ENCODE data around the gene ADGRE2. TPM values are rescaled to one million over a fixed set of nuclear protein-coding genes. Genes with fewer than 3 reads are reported as not detected.
"Not testable (repeated sequence)": the region's sequence is repeated elsewhere in the genome, so short reads cannot be mapped to it uniquely, and the experiment has no call there.

Gene ADGRE2
- total RNA-seq, 1 donor from 2014 or later, result not detected

DNA sequence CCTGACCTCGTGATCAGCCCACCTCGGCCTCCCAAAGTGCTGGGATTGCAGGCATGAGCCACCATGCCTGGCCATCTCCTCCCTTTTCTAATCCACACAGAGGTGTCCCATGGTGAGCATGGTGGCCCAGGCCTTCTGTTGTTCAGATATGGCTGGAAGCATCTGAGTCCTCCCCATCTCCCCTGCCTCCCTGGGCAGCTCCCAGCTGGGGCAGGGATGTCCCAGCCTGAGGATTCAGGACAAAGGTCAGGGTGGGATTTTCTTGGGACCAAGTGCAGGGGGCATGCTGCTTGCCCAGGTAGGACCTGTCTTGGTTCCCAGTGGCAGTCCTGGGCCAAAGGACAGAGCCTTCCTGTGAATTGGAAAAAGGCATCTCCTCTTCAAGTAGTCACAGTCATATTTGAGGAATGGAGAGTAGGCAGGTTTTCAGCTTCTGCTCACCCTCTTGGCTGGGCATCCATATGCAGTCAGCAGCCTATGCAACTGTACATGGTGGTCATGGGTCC is 10.8 kb downstream of the ADGRE2 start:
- no peak overlapping the region for H3K27ac Mint-ChIP-seq (ENCODE audit: unreplicated experiment)
- no peaks in the 10 kb centered on the region for H3K4me1 Mint-ChIP-seq
- H3K27me3 Mint-ChIP-seq (ENCODE audit: low read depth), result peaks cover 8% of the 10 kb centered on the region
- DNase-seq (ENCODE audit: low read depth, low spot score), result no peak
- H3K9me3 Mint-ChIP-seq, result no peaks in the 10 kb centered on the region
- no peaks in the 10 kb centered on the region for H3K36me3 Mint-ChIP-seq (ENCODE audit: low read depth)
- no peak overlapping the region for H3K4me3 Mint-ChIP-seq
- TF ChIP-seq, protein P1, sequence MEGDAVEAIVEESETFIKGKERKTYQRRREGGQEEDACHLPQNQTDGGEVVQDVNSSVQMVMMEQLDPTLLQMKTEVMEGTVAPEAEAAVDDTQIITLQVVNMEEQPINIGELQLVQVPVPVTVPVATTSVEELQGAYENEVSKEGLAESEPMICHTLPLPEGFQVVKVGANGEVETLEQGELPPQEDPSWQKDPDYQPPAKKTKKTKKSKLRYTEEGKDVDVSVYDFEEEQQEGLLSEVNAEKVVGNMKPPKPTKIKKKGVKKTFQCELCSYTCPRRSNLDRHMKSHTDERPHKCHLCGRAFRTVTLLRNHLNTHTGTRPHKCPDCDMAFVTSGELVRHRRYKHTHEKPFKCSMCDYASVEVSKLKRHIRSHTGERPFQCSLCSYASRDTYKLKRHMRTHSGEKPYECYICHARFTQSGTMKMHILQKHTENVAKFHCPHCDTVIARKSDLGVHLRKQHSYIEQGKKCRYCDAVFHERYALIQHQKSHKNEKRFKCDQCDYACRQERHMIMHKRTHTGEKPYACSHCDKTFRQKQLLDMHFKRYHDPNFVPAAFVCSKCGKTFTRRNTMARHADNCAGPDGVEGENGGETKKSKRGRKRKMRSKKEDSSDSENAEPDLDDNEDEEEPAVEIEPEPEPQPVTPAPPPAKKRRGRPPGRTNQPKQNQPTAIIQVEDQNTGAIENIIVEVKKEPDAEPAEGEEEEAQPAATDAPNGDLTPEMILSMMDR (conservative IDR thresholded peaks at IDR 0.05), result no peak

- not testable (repeated sequence) for DNase-seq (ENCODE audit: low read depth, low spot score); H3K4me3 Mint-ChIP-seq; H3K9me3 Mint-ChIP-seq
These were observed 12.5 kb downstream of the ADGRE2 start for GRCh38 chr19:14765841-14766240.

DNA sequence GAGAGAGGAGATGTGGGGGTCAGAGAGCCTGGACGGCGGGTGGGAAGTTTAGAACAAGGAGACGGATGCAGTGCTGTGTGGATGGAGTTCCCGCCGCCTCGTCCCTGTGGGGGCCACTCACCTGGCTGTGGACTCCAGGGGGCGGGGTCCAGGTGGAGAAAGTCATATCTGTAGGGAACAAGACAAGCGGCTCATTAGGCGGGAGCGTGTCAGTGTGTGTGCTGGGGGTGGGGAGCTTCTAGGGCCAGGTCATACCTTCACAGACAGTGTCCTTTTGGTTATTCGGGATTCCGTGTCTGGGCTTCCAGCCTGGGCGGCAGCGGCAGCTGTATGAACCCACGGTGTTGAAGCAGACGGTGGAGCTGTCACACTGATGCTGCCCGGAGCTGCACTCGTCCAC is 13.0 kb downstream of the ADGRE2 start:
- H3K27ac Mint-ChIP-seq (ENCODE audit: unreplicated experiment); H3K4me3 Mint-ChIP-seq; H3K4me1 Mint-ChIP-seq; H3K9me3 Mint-ChIP-seq; DNase-seq (ENCODE audit: low read depth, low spot score); H3K36me3 Mint-ChIP-seq (ENCODE audit: low read depth): not testable (repeated sequence)
- H3K27me3 Mint-ChIP-seq (ENCODE audit: low read depth), result peaks cover 16% of the 10 kb centered on the region

More at GRCh38 chr19:14765841-14766240, 12.5 kb downstream of the ADGRE2 start:
- not testable (repeated sequence) for H3K4me1 Mint-ChIP-seq; H3K27ac Mint-ChIP-seq (ENCODE audit: unreplicated experiment); H3K36me3 Mint-ChIP-seq (ENCODE audit: low read depth)
- peaks cover 11% of the 10 kb centered on the region for H3K27me3 Mint-ChIP-seq (ENCODE audit: low read depth)

DNA sequence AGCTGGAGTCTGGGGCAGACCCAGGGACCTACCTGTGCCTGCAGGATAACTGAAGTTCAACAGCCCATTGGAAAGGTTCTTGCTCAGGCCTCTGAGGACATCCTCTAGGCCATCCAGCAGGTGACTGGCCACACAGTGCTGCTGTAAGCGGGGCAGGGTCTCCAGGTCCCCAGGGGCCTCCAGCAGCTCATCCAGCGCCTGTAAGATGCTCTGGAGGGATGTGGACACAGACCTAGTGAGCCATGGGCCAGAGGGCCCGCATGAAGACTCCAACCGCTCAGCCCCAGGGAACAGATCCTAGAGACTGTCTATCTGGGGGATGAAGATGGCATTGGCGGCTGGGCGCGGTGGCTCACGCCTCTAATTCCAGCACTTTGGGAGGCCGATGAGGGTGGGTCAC is 14.0 kb downstream of the ADGRE2 start:
- TF ChIP-seq, protein P1 (conservative IDR thresholded peaks at IDR 0.05), result no peak
- Mint-ChIP-seq H3K4me1 (no peaks in the 10 kb centered on the region), H3K4me3 (no peak overlapping the region), H3K27me3 (ENCODE audit: low read depth) (peaks cover 24% of the 10 kb centered on the region), H3K36me3 (ENCODE audit: low read depth) (no peaks in the 10 kb centered on the region), H3K9me3 (no peaks in the 10 kb centered on the region), H3K27ac (ENCODE audit: unreplicated experiment) (no peak overlapping the region)
- DNase-seq (ENCODE audit: low read depth, low spot score), result no peak

DNA sequence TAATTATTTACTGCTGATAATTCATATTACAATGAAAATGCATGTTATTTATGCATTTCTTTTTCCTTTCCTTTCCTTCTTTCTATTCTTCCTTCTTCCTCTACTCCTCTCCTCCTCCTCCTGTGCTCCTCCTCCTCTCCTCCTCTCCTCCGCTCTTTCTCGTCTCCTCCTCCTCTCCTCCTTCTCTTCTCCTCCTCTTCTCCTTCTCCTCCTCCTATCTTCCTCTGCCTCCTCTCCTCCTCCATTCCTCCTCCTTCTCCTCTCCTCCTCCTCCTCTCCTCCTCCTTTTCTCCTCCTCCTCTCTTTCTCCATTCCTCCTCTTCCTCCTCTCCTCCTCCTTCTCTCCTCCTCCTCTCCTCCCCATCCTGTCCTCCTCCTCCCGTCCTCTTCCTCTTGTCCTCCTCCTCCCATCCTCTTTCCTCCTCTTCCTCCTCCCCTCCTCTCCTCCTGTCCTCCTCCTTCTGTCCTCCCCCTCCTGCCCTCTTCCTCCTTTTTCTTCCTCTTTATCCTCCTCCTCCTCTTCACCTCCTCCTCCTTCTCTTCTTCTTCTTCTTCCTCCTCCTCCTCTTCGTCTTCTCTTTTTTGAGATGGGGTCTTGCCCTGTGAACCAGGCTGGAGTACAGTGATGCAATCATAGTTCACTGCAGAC is 14.7 kb downstream of the ADGRE2 start:
- Mint-ChIP-seq H3K27ac (ENCODE audit: unreplicated experiment) (no peak overlapping the region), H3K36me3 (ENCODE audit: low read depth) (no peaks in the 10 kb centered on the region), H3K4me3 (no peak overlapping the region), H3K9me3 (no peaks in the 10 kb centered on the region), H3K4me1 (no peaks in the 10 kb centered on the region), H3K27me3 (ENCODE audit: low read depth) (peaks cover 31% of the 10 kb centered on the region)
- TF ChIP-seq, protein P1 (conservative IDR thresholded peaks at IDR 0.05), result no peak
- no peak for DNase-seq (ENCODE audit: low read depth, low spot score)

DNA sequence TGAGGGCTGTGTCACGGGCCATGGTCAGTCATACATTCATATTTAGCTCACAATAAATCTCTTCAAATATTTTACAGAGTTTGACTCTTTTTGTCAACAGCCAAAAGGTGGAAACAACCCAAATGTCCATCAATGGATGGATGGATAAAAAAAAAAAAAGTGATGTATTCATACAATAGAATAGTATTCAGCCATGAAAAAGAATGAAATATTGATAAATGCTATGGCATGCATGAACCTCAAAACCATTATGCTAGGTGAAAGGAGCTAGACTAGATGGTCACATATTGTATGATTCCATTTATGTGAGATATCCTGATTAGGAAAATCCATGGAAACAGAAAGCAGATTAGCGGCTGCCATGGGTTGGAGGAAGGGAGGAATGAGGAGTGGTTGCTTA is 16.2 kb downstream of the ADGRE2 start:
- H3K27me3 Mint-ChIP-seq (ENCODE audit: low read depth), result peaks cover 45% of the 10 kb centered on the region
- H3K4me3 Mint-ChIP-seq, result no peak overlapping the region
- H3K9me3 Mint-ChIP-seq, result no peaks in the 10 kb centered on the region
- TF ChIP-seq, protein P1 (conservative IDR thresholded peaks at IDR 0.05), result no peak
- no peaks in the 10 kb centered on the region for H3K36me3 Mint-ChIP-seq (ENCODE audit: low read depth)
- H3K27ac Mint-ChIP-seq (ENCODE audit: unreplicated experiment), result no peak overlapping the region
- DNase-seq (ENCODE audit: low read depth, low spot score), result no peak
- no peaks in the 10 kb centered on the region for H3K4me1 Mint-ChIP-seq

Data from neural crest cell (in vitro differentiated cells).